HepG2 (cell line): ENCODE results near the gene ORMDL3. TPM values are rescaled to one million over a fixed set of nuclear protein-coding genes. Genes with fewer than 3 reads are reported as not detected.

Source experiments
- ATAC-seq: fragments of 200-7000 bp; cut with Tn5 transposase; 3 replicates; pipeline ENCODE4 v1.9.1; 2020; ENCODE audit warnings: mild to moderate bottlenecking, moderate library complexity
- BruUV-seq: library from RNA; stranded (reverse); fragments of 400-500 nt; replicated peaks from 2 replicates; lab custom pipeline; 2021; lab: Mats Ljungman, UMichigan
- CTCF ChIA-PET: fragments of 300-600 bp; formaldehyde crosslinking; extraction: SDS; loops from one replicate; lab custom pipeline; 2021; ENCODE audit warnings: low total read pairs, inconsistent platforms, low intra/inter-chr PET ratio; lab: Yijun Ruan, JAX
- POLR2A ChIA-PET: fragments of 350-600 bp; sonication (Branson Sonifier 250); formaldehyde crosslinking; loops from one replicate; lab custom pipeline; 2020; ENCODE audit warnings: antibody characterized with exemption, inconsistent platforms; lab: Yijun Ruan, JAX
- DNase-seq: peaks from one replicate; pipeline ENCODE4 v3.0.0-alpha.2; 2015; ENCODE audit warnings: low spot score
- FAIRE-seq: peaks from 3 replicates; lab custom pipeline; 2011; peaks lifted over from hg19 to GRCh38; lab: Jason Lieb, UNC
- H2AFZ ChIP-seq: one replicate; pipeline ENCODE4 v1.6.1; 2011; ENCODE audit warnings: low read length, inconsistent platforms
- H3K27ac ChIP-seq: fragments of 300-600 bp; 3 replicates; pipeline ENCODE4 v1.8.0; 2011; ENCODE audit warnings: mixed run types, mild to moderate bottlenecking, mixed read lengths, low read length, inconsistent platforms; ENCODE audit not compliant: insufficient read depth; ENCODE audit errors: extremely low read length
- H3K27me3 ChIP-seq, 2 experiments: fragments of 200-600 bp in 1 of 2; 2 replicates in 1 of 2; 3 replicates in 1 of 2; pipeline versions ENCODE4 v1.6.0 to v1.8.0; 2011; ENCODE audit warnings: low read length in 2 of 2, mild to moderate bottlenecking in 2 of 2, moderate library complexity in 2 of 2, inconsistent platforms in 1 of 2; ENCODE audit not compliant: insufficient read depth in 2 of 2, control insufficient read depth in 1 of 2
- H3K36me3 ChIP-seq, 2 experiments: fragments of 200-600 bp in 1 of 2; replicated peaks in 1 of 2; 2 replicates in 1 of 2; 3 replicates in 1 of 2; pipeline versions ENCODE4 v1.5.1 to v1.8.0; 2011; ENCODE audit warnings: low read length in 2 of 2, inconsistent platforms in 1 of 2; ENCODE audit not compliant: insufficient read depth in 2 of 2, control insufficient read depth in 1 of 2
- H3K4me1 ChIP-seq: 2 replicates; pipeline ENCODE4 v1.5.1; 2012; ENCODE audit warnings: low read length, inconsistent platforms; ENCODE audit not compliant: insufficient read depth
- H3K4me2 ChIP-seq: 2 replicates; pipeline ENCODE4 v1.6.0; 2011; ENCODE audit warnings: low read depth, low read length, inconsistent platforms
- H3K4me3 ChIP-seq, 3 experiments: fragments of 200-600 bp in 1 of 3; sonication (generic), shearing (Covaris generic) in 1 of 3; replicated peaks in 1 of 3; 2 replicates each; pipeline ENCODE4 v1.5.1; 2011 to 2016; ENCODE audit warnings: low read length in 3 of 3, inconsistent platforms in 2 of 3, low read depth in 2 of 3, mild to moderate bottlenecking in 2 of 3, control low read depth in 1 of 3, mixed read lengths in 1 of 3; ENCODE audit not compliant: insufficient read depth in 1 of 3
- H3K79me2 ChIP-seq: one replicate; pipeline ENCODE4 v1.6.1; 2011; ENCODE audit warnings: low read length, inconsistent platforms; ENCODE audit not compliant: insufficient read depth
- H3K9ac ChIP-seq: 2 replicates; pipeline ENCODE4 v1.6.0; 2011; ENCODE audit warnings: mild to moderate bottlenecking, low read depth, low read length, inconsistent platforms; ENCODE audit not compliant: insufficient read depth
- H3K9me3 ChIP-seq: 2 replicates; pipeline ENCODE4 v1.5.1; 2012; ENCODE audit warnings: mild to moderate bottlenecking, low read length
- H4K20me1 ChIP-seq: 2 replicates; pipeline ENCODE4 v1.6.0; 2011; ENCODE audit warnings: inconsistent platforms, mild to moderate bottlenecking, low read length, moderate library complexity; ENCODE audit not compliant: insufficient read depth
- ATM ChIP-seq: fragments of 450-650 bp; IDR thresholded peaks from 2 replicates; pipeline ENCODE4 v1.7.1; 2017; ENCODE audit warnings: mild to moderate bottlenecking, borderline replicate concordance
- CC2D1A ChIP-seq: sonication (generic); formaldehyde crosslinking; IDR thresholded peaks from 2 replicates; pipeline ENCODE4 v1.8.1; 2023; ENCODE audit warnings: mild to moderate bottlenecking, missing genetic modification reagents
- ESRRA ChIP-seq: sonication (generic); formaldehyde crosslinking; IDR thresholded peaks from 2 replicates; pipeline ENCODE4 v1.5.1; 2020; ENCODE audit warnings: mild to moderate bottlenecking, low read depth, missing genetic modification reagents
- FOXC1 ChIP-seq: sonication (generic); formaldehyde crosslinking; IDR thresholded peaks from 2 replicates; pipeline ENCODE4 v1.8.0; 2022; ENCODE audit warnings: mild to moderate bottlenecking, missing genetic modification reagents, borderline replicate concordance
- HNF4A ChIP-seq: sonication (generic); formaldehyde crosslinking; IDR thresholded peaks from 2 replicates; pipeline ENCODE4 v1.4.0; 2020; ENCODE audit warnings: missing genetic modification reagents
- HOXD1 ChIP-seq: sonication (generic); formaldehyde crosslinking; IDR thresholded peaks from 2 replicates; pipeline ENCODE4 v1.5.0; 2020; ENCODE audit warnings: missing genetic modification reagents
- ZNF652 ChIP-seq: IDR thresholded peaks from 2 replicates; pipeline ENCODE4 v1.6.1; 2016; ENCODE audit warnings: low read depth, borderline replicate concordance
- ZNF879 ChIP-seq: sonication (generic); formaldehyde crosslinking; IDR thresholded peaks from 2 replicates; pipeline ENCODE4 v1.8.1; 2023; ENCODE audit warnings: missing genetic modification reagents
- WGBS: methylation state at CpG from one replicate; pipeline ENCODE4 v1.1.6; 2017; ENCODE audit warnings: low lambda C conversion rate; 5-methylcytosine and 5-hydroxymethylcytosine counted together
- in situ Hi-C: cut with HindIII; loops from 2 replicates; pipeline ENCODE4 v1.10.0; 2017; ENCODE audit warnings: low pct_unique_long_range_greater_than_20kb; ENCODE audit not compliant: extremely low pct_ligation_motif_present
- intact Hi-C: fragments of 100-400 bp; cut with micrococcal nuclease; formaldehyde crosslinking; loops from one replicate; pipeline ENCODE4 v1.10.0; 2022; ENCODE audit not compliant: unreplicated experiment
- polyA plus RNA-seq, 8 experiments: library from polyadenylated mRNA; depleted of rRNA in 3 of 8; stranded (reverse) in 7 of 8; unstranded in 1 of 8; fragments of >200 nt; fragmentation: Illumina TruSeq in 4 of 8; extraction: Trizol in 4 of 8; gene quantifications; 2 replicates each; pipeline versions ENCODE4 v1.2.1 to v1.2.3, GENCODE V29; 2011 to 2016; ENCODE audit warnings: low read depth in 4 of 8, missing spikeins in 1 of 8, mixed read lengths in 1 of 8; ENCODE audit not compliant: insufficient read depth in 1 of 8
- total RNA-seq, 5 experiments: library from RNA; depleted of rRNA; stranded (reverse); fragments of >200 nt; fragmentation: Illumina TruSeq; extraction: Trizol; gene quantifications; 2 replicates each; pipeline ENCODE4 v1.2.3, GENCODE V29; 2016; ENCODE audit warnings: low read depth in 1 of 5
- TF ChIP-seq, protein P1 (sequence below): sonication (generic); formaldehyde crosslinking; IDR thresholded peaks from 2 replicates; pipeline ENCODE4 v1.5.1; 2020; ENCODE audit warnings: mild to moderate bottlenecking, missing genetic modification reagents, moderate library complexity
- TF ChIP-seq, protein P2 (sequence below): conservative IDR thresholded peaks from 2 replicates; pipeline ENCODE4 v1.6.1; 2018; ENCODE audit warnings: missing genetic modification reagents
- TF ChIP-seq, protein P3 (sequence below): sonication (generic); formaldehyde crosslinking; IDR thresholded peaks from one replicate; pipeline ENCODE4 v1.5.1; 2020; ENCODE audit warnings: mild to moderate bottlenecking, missing genetic modification reagents; ENCODE audit errors: not compliant biosample characterization

Gene ORMDL3
- total and polyA plus RNA-seq, 2 of the 13 experiments (the other 11 are each of a cell fraction or from before 2014, with no cell fraction given), result 181 to 384 TPM

DNA sequence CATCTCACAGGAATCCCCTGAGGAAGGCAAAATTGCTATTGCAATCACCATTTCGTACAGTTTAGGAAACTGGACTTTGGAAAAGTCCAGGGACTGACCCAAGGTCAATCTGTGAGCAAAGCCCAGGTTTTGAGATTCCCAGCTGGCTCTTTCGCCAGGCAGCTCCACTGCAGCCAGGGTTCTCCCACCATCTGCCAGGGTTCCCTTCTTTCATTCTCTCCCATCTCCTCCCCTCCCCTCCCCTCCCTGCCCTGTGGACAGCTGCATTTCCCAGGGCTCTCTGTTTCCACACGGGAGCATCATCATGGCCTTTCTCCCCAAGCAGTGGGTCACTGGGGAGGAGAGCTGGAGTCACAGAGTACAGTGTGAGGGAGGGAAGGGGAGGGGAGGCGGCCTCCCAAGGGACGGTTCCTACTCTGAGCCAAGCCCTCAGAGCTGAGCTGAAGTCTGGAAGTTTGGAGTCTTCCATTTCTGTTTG is 23.5 kb upstream of the ORMDL3 start:
- no peak for DNase-seq
- POLR2A ChIA-PET, result interaction anchor here (1.1 to 4.6 kb wide), 3 partner anchors 24 to 46 kb away, joined by 3 to 16 read pairs (median 3); partner anchors contain the start of genes LRRC3C, ORMDL3 and PSMD3
- no peaks in the 10 kb centered on the region for H3K79me2 ChIP-seq
- no peak overlapping the region for H3K27ac ChIP-seq
- peak overlapping the region; percentile 62 for H3K4me2 ChIP-seq
- no peaks in the 10 kb centered on the region for H4K20me1 ChIP-seq
- peak; percentile 16 for ATAC-seq
- no peak overlapping the region for H2AFZ ChIP-seq
- CTCF ChIA-PET, result no interaction called here
- no peak overlapping the region for H3K9ac ChIP-seq
- no TSS peak for BruUV-seq
- intact Hi-C loops (no loop called here), in situ Hi-C loops (no loop called here)
- H3K9me3 ChIP-seq, result no peaks in the 10 kb centered on the region
- H3K4me1 ChIP-seq, result peaks cover 74% of the 10 kb centered on the region
- peaks cover 3 to 25% of the 10 kb centered on the region in 2 experiments; a peak in 3 of 5 replicates for H3K27me3 ChIP-seq
- FAIRE-seq, result peak; percentile 21
- no peaks in the 10 kb centered on the region for H3K36me3 ChIP-seq
- 3% methylated on average over 5 of the region's 5 CpGs for WGBS
- peak overlapping the region in 1 of 3 experiments; percentile 44; a peak in 1 of 6 replicates for H3K4me3 ChIP-seq
- TF ChIP-seq ESRRA (CRISPR knock-in tag), result 0 out of 2 replicates have a peak, but pooled peaks have one; percentile 67
- 0 out of 2 replicates have a peak, but pooled peaks have one; percentile 5 for TF ChIP-seq FOXC1 (CRISPR knock-in tag)
- TF ChIP-seq, protein P1, sequence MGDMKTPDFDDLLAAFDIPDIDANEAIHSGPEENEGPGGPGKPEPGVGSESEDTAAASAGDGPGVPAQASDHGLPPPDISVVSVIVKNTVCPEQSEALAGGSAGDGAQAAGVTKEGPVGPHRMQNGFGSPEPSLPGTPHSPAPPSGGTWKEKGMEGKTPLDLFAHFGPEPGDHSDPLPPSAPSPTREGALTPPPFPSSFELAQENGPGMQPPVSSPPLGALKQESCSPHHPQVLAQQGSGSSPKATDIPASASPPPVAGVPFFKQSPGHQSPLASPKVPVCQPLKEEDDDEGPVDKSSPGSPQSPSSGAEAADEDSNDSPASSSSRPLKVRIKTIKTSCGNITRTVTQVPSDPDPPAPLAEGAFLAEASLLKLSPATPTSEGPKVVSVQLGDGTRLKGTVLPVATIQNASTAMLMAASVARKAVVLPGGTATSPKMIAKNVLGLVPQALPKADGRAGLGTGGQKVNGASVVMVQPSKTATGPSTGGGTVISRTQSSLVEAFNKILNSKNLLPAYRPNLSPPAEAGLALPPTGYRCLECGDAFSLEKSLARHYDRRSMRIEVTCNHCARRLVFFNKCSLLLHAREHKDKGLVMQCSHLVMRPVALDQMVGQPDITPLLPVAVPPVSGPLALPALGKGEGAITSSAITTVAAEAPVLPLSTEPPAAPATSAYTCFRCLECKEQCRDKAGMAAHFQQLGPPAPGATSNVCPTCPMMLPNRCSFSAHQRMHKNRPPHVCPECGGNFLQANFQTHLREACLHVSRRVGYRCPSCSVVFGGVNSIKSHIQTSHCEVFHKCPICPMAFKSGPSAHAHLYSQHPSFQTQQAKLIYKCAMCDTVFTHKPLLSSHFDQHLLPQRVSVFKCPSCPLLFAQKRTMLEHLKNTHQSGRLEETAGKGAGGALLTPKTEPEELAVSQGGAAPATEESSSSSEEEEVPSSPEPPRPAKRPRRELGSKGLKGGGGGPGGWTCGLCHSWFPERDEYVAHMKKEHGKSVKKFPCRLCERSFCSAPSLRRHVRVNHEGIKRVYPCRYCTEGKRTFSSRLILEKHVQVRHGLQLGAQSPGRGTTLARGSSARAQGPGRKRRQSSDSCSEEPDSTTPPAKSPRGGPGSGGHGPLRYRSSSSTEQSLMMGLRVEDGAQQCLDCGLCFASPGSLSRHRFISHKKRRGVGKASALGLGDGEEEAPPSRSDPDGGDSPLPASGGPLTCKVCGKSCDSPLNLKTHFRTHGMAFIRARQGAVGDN (CRISPR knock-in tag), result peak; percentile 29
- TF ChIP-seq ZNF652 (CRISPR knock-in tag), result no peak
- TF ChIP-seq ZNF879 (CRISPR knock-in tag), result no peak
- TF ChIP-seq CC2D1A (CRISPR knock-in tag), result no peak
- TF ChIP-seq ATM, result no peak
- TF ChIP-seq, protein P2, sequence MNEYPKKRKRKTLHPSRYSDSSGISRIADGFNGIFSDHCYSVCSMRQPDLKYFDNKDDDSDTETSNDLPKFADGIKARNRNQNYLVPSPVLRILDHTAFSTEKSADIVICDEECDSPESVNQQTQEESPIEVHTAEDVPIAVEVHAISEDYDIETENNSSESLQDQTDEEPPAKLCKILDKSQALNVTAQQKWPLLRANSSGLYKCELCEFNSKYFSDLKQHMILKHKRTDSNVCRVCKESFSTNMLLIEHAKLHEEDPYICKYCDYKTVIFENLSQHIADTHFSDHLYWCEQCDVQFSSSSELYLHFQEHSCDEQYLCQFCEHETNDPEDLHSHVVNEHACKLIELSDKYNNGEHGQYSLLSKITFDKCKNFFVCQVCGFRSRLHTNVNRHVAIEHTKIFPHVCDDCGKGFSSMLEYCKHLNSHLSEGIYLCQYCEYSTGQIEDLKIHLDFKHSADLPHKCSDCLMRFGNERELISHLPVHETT (CRISPR knock-in tag), result no peak
- TF ChIP-seq HOXD1 (CRISPR knock-in tag), result no peak
- TF ChIP-seq HNF4A (CRISPR knock-in tag), result peak; percentile 85
- TF ChIP-seq, protein P3, sequence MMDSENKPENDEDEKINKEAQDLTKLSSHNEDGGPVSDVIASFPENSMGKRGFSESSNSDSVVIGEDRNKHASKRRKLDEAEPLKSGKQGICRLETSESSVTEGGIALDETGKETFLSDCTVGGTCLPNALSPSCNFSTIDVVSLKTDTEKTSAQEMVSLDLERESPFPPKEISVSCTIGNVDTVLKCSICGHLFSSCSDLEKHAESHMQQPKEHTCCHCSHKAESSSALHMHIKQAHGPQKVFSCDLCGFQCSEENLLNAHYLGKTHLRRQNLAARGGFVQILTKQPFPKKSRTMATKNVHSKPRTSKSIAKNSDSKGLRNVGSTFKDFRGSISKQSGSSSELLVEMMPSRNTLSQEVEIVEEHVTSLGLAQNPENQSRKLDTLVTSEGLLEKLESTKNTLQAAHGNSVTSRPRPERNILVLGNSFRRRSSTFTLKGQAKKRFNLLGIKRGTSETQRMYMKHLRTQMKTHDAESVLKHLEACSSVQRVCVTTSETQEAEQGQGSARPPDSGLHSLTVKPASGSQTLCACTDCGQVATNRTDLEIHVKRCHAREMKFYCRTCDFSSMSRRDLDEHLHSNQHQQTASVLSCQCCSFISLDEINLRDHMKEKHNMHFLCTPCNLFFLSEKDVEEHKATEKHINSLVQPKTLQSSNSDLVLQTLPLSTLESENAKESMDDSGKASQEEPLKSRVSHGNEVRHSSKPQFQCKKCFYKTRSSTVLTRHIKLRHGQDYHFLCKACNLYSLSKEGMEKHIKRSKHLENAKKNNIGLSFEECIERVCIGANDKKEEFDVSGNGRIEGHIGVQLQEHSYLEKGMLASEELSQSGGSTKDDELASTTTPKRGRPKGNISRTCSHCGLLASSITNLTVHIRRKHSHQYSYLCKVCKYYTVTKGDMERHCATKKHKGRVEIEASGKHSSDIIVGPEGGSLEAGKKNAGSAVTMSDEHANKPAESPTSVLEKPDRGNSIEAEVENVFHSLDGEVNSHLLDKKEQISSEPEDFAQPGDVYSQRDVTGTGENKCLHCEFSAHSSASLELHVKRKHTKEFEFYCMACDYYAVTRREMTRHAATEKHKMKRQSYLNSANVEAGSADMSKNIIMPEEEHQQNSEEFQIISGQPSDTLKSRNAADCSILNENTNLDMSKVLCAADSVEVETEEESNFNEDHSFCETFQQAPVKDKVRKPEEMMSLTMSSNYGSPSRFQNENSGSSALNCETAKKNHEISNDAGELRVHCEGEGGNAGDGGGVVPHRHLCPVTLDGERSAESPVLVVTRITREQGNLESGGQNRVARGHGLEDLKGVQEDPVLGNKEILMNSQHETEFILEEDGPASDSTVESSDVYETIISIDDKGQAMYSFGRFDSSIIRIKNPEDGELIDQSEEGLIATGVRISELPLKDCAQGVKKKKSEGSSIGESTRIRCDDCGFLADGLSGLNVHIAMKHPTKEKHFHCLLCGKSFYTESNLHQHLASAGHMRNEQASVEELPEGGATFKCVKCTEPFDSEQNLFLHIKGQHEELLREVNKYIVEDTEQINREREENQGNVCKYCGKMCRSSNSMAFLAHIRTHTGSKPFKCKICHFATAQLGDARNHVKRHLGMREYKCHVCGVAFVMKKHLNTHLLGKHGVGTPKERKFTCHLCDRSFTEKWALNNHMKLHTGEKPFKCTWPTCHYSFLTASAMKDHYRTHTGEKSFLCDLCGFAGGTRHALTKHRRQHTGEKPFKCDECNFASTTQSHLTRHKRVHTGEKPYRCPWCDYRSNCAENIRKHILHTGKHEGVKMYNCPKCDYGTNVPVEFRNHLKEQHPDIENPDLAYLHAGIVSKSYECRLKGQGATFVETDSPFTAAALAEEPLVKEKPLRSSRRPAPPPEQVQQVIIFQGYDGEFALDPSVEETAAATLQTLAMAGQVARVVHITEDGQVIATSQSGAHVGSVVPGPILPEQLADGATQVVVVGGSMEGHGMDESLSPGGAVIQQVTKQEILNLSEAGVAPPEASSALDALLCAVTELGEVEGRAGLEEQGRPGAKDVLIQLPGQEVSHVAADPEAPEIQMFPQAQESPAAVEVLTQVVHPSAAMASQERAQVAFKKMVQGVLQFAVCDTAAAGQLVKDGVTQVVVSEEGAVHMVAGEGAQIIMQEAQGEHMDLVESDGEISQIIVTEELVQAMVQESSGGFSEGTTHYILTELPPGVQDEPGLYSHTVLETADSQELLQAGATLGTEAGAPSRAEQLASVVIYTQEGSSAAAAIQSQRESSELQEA (CRISPR knock-in tag), result no peak
